ENCODE measurements around the gene SLC35G1. TPM values are rescaled to one million over a fixed set of nuclear protein-coding genes. Genes with fewer than 3 reads are reported as not detected.

Gene SLC35G1
- total and polyA plus RNA-seq, 2 of the 13 experiments (the other 11 are each of a cell fraction or from before 2014, with no cell fraction given), result 2.5 to 4.5 TPM

DNA sequence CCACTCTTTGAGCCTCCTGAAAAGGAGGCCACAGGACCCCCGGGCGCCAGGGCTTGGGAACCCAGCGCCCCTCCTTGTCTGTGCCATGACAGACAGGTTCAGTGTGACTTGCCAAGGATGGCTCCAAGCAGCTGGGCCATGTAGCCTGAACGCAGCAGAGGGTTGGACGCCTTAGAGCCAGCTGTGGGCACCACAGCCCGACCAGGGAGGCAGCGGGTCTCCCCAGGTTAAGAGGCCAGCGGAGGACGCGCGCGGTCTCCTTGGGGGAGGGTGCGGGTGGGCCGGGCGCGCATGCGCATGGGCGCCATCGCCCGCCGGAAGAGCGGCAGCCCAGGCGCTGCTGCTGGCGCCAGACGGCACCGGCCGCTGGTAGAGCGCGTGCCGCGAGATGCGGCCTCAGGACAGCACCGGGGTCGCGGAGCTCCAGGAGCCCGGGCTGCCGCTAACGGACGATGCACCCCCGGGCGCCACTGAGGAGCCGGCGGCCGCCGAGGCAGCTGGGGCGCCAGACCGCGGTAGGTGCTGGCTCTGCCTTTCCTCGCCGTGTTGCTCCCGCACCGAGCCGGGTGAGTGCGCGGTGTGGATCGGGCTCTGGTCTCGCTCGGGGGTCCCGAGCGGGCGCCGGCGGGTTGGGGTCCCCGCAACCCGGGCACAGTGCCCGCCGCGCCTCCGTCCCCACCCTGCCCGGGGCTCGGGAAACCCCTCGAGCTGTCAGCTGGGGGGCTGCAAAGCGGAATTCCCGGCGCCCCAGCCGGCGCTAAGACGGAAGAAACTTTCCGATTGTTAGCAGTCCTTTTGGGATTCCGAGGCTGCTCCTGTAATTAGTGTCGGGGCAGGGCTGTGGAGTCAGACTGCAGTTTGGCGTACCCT, at the start of gene SLC35G1 (continued):
- TF ChIP-seq ZNF713 (CRISPR knock-in tag; IDR thresholded peaks at IDR 0.05), result no peak
- TF ChIP-seq, protein P1, sequence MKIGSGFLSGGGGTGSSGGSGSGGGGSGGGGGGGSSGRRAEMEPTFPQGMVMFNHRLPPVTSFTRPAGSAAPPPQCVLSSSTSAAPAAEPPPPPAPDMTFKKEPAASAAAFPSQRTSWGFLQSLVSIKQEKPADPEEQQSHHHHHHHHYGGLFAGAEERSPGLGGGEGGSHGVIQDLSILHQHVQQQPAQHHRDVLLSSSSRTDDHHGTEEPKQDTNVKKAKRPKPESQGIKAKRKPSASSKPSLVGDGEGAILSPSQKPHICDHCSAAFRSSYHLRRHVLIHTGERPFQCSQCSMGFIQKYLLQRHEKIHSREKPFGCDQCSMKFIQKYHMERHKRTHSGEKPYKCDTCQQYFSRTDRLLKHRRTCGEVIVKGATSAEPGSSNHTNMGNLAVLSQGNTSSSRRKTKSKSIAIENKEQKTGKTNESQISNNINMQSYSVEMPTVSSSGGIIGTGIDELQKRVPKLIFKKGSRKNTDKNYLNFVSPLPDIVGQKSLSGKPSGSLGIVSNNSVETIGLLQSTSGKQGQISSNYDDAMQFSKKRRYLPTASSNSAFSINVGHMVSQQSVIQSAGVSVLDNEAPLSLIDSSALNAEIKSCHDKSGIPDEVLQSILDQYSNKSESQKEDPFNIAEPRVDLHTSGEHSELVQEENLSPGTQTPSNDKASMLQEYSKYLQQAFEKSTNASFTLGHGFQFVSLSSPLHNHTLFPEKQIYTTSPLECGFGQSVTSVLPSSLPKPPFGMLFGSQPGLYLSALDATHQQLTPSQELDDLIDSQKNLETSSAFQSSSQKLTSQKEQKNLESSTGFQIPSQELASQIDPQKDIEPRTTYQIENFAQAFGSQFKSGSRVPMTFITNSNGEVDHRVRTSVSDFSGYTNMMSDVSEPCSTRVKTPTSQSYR (CRISPR knock-in tag; IDR thresholded peaks at IDR 0.05; ENCODE audit: borderline replicate concordance), result peak; percentile 74
- TF ChIP-seq ZNF687 (CRISPR knock-in tag; IDR thresholded peaks at IDR 0.05), result peak; percentile 93
- TF ChIP-seq, protein P2, sequence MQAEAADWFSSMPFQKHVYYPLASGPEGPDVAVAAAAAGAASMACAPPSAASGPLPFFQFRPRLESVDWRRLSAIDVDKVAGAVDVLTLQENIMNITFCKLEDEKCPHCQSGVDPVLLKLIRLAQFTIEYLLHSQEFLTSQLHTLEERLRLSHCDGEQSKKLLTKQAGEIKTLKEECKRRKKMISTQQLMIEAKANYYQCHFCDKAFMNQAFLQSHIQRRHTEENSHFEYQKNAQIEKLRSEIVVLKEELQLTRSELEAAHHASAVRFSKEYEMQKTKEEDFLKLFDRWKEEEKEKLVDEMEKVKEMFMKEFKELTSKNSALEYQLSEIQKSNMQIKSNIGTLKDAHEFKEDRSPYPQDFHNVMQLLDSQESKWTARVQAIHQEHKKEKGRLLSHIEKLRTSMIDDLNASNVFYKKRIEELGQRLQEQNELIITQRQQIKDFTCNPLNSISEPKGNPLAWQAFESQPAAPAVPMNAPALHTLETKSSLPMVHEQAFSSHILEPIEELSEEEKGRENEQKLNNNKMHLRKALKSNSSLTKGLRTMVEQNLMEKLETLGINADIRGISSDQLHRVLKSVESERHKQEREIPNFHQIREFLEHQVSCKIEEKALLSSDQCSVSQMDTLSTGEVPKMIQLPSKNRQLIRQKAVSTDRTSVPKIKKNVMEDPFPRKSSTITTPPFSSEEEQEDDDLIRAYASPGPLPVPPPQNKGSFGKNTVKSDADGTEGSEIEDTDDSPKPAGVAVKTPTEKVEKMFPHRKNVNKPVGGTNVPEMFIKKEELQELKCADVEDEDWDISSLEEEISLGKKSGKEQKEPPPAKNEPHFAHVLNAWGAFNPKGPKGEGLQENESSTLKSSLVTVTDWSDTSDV (CRISPR knock-in tag; IDR thresholded peaks at IDR 0.05), result no peak
- TF ChIP-seq RFX5 (IDR thresholded peaks at IDR 0.05; ENCODE audit: low read depth, low read length), result no peak
- TF ChIP-seq PHF20 (CRISPR knock-in tag; IDR thresholded peaks at IDR 0.05), result peak; percentile 59; the same call in 1 of the 2 replicates
- TF ChIP-seq, protein P3, sequence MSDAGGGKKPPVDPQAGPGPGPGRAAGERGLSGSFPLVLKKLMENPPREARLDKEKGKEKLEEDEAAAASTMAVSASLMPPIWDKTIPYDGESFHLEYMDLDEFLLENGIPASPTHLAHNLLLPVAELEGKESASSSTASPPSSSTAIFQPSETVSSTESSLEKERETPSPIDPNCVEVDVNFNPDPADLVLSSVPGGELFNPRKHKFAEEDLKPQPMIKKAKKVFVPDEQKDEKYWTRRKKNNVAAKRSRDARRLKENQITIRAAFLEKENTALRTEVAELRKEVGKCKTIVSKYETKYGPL (CRISPR knock-in tag; IDR thresholded peaks at IDR 0.05), result no peak
- no peak for TF ChIP-seq RAD21 (CRISPR knock-in tag; IDR thresholded peaks at IDR 0.05)
- 0 out of 2 replicates have a peak, but pooled peaks have one; percentile 47 for TF ChIP-seq ZNF879 (CRISPR knock-in tag; IDR thresholded peaks at IDR 0.05)
- TF ChIP-seq ZNF768 (CRISPR knock-in tag; IDR thresholded peaks at IDR 0.05), result peak; percentile 79
- TF ChIP-seq ZBTB8A (CRISPR knock-in tag; IDR thresholded peaks at IDR 0.05; ENCODE audit: borderline replicate concordance, low read depth), result no peak
- no peak for TF ChIP-seq ADNP (CRISPR knock-in tag; IDR thresholded peaks at IDR 0.05)
- TF ChIP-seq SAFB2 (CRISPR knock-in tag; IDR thresholded peaks at IDR 0.05; ENCODE audit: borderline replicate concordance, low read depth), result no peak
- TF ChIP-seq ZFP37 (CRISPR knock-in tag; IDR thresholded peaks at IDR 0.05; ENCODE audit: borderline replicate concordance), result no peak
- no peak for TF ChIP-seq ATF7 (IDR thresholded peaks at IDR 0.05)
- TF ChIP-seq ATF7 (CRISPR knock-in tag; IDR thresholded peaks at IDR 0.05), result no peak
- TF ChIP-seq FOXO1 (CRISPR knock-in tag; IDR thresholded peaks at IDR 0.05), result no peak
- TF ChIP-seq ZNF225 (CRISPR knock-in tag; IDR thresholded peaks at IDR 0.05), result no peak

All from HepG2 (cell line).